GM19099 (cell line): ENCODE data around the gene FARS2.

Source experiments
- POLR2A ChIP-seq: IDR thresholded peaks from 3 replicates; pipeline ENCODE4 v1.6.1; 2011; ENCODE audit warnings: low read depth; ENCODE audit not compliant: insufficient read length; ENCODE audit errors: extremely low read depth

Gene FARS2

GRCh38 chr6:5270093-5270680 is 8.9 kb downstream of the FARS2 start:
- TF ChIP-seq POLR2A, result no peak

- TF ChIP-seq POLR2A, result no peak
These were observed 10.6 kb downstream of the FARS2 start for GRCh38 chr6:5271926-5272325.

- no peak for TF ChIP-seq POLR2A
These were observed 12.9 kb downstream of the FARS2 start for GRCh38 chr6:5274231-5274630.

- TF ChIP-seq POLR2A, result no peak
These were observed 14.2 kb downstream of the FARS2 start for GRCh38 chr6:5275497-5275896.

- TF ChIP-seq POLR2A, result no peak
These were observed 15.3 kb downstream of the FARS2 start for GRCh38 chr6:5276581-5276980.

GRCh38 chr6:5277589-5277988 is 16.3 kb downstream of the FARS2 start:
- no peak for TF ChIP-seq POLR2A

GRCh38 chr6:5278047-5278446 is 16.7 kb downstream of the FARS2 start:
- no peak for TF ChIP-seq POLR2A

- no peak for TF ChIP-seq POLR2A
These were observed 17.3 kb downstream of the FARS2 start for GRCh38 chr6:5278565-5279120.

- TF ChIP-seq POLR2A, result no peak
These were observed 18.6 kb downstream of the FARS2 start for GRCh38 chr6:5279891-5280338.

GRCh38 chr6:5280920-5281319 is 19.6 kb downstream of the FARS2 start:
- TF ChIP-seq POLR2A, result no peak

GRCh38 chr6:5282191-5282623 is 20.9 kb downstream of the FARS2 start:
- no peak for TF ChIP-seq POLR2A

- TF ChIP-seq POLR2A, result no peak
These were observed 23.8 kb downstream of the FARS2 start for GRCh38 chr6:5285081-5285480.

- no peak for TF ChIP-seq POLR2A
These were observed 24.2 kb downstream of the FARS2 start for GRCh38 chr6:5285526-5285925.

GRCh38 chr6:5286780-5287179 is 25.5 kb downstream of the FARS2 start:
- no peak for TF ChIP-seq POLR2A

GRCh38 chr6:5287205-5287965 is 26.1 kb downstream of the FARS2 start:
- TF ChIP-seq POLR2A, result no peak

- no peak for TF ChIP-seq POLR2A
These were observed 26.6 kb downstream of the FARS2 start for GRCh38 chr6:5287966-5288297.
